Measurements from ENCODE around the gene MED13L.
A peak's percentile ranks its signal among the peaks of the same experiment; 100 is the strongest.

The MED13L gene

DNA sequence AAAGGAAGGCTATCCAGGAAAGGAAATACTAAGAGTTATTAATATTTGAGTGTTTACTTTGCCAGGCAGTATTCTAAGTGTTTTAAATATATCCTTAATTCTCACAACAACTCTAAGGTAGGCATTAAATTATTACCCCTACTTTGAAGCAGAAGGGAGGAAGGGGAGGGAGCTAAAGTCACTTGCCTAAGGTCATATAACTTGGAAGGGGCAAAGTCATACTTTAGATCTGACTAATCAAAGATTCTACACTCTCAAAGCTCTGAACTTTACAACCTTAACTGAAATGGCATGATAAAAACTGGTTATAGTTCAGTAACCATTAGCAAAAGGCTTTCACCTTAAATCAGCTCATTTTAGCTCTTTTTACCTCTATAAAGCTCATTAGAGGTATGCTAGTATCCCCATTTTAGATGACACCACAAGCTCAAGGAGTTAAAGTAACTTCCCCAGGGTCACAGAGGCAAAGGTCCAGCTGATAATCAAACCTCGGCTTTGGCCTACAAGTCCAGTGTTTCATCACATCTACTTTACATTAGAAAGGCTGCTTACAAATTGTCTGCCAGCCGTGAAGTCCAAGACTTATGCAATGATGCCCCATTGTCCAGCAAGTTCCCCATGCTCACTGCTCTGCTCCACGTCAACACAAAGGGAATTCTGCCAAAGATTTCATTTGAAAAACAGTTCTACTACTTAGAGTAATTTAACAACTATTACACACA lies 223.9 kb downstream of the MED13L start:
- DNase-seq (ENCODE audit: low spot score) = no peak
- no peak for TF ChIP-seq CTCF (IDR thresholded peaks at IDR 0.05; ENCODE audit: extremely low read depth, missing control alignments)

DNA sequence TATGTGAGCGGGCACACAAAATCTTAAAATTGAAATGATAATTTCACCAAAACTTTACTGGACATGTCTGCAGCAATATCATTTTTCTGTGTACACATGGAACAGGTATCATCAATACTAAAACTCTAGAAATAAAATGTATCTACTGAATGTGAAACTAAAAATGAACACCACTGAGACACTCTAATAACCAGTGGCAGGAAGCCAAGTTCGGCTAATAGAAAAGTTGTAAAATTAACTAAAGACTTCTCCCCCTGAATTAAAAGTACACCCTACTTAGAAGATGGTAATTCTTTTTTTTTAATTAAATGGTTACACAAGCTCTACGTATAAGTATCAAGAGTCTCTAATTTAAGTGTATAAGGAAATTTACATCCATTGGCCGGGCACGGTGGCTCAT lies 227.2 kb downstream of the MED13L start:
- DNase-seq (ENCODE audit: low spot score) = peak; percentile 15

DNA sequence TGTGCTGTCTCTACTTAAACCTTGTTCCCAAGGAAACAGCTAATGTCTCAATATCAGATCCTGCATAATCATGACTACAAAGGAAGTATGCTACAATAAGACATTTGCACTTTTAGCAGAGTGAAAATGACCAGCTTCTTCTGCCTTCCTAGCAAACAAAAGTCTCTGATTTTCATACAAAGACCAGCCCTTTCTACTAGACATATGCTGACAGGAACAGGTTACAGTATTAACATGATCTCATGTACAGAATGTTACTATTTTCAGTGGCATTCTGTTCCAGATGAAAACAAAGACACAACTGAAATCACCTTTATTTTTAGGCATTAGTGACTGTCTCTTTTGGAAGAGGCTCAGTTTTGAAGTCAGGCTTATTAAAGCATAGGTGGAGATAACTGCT lies 228.6 kb downstream of the MED13L start:
- DNase-seq (ENCODE audit: low spot score) = peak; percentile 18
- no peak for TF ChIP-seq CTCF (IDR thresholded peaks at IDR 0.05; ENCODE audit: extremely low read depth, missing control alignments)

More for the DNA sequence above, 227.2 kb downstream of the MED13L start:
- TF ChIP-seq CTCF (IDR thresholded peaks at IDR 0.05; ENCODE audit: extremely low read depth, missing control alignments) = no peak

- TF ChIP-seq CTCF (IDR thresholded peaks at IDR 0.05; ENCODE audit: extremely low read depth, missing control alignments) = no peak
- DNase-seq (ENCODE audit: low spot score) = no peak
These were observed 231.5 kb downstream of the MED13L start for GRCh38 chr12:116046039-116046438.

DNA sequence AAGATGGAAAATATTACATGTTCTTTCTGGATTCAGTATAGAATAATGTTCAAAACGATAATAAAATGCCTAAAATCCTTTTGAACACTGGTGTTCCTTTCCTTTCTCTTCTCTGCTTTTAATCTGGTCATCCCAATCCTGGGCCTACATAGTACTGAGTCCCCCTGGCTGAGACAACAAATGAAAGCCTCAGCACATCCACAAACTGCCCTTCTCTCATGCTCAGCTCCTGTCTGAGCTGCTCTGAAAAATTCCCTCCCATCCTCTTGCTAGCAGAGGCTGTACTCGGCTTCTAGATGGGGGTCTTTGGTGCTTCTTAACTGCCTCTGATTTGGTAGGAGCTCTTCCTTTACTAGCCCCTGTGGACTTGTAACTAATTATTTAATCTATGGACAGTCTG lies 232.3 kb downstream of the MED13L start:
- DNase-seq (ENCODE audit: low spot score) = no peak
- no peak for TF ChIP-seq CTCF (IDR thresholded peaks at IDR 0.05; ENCODE audit: extremely low read depth, missing control alignments)

GRCh38 chr12:116043659-116044535 lies 233.6 kb downstream of the MED13L start:
- no peak for TF ChIP-seq CTCF (IDR thresholded peaks at IDR 0.05; ENCODE audit: extremely low read depth, missing control alignments)
- no peak for DNase-seq (ENCODE audit: low spot score)

DNA sequence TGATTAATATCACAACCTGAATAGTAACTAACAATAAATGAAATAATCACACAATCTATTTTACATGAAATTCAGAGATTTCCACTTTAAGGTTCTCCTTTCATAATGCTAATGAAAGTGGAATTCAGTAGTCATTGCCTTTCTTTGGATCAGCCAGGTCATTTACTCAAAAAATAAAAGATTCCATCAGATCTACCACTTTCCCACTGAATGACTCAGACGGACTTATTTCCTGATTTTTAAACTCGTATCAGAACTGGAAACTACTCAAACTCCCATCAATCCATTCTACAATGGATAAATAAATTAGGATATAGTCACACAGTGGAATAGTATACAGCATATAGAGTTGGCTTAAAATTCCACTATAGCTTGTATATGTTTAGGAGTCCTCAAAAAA lies 237.1 kb downstream of the MED13L start:
- TF ChIP-seq CTCF (IDR thresholded peaks at IDR 0.05; ENCODE audit: extremely low read depth, missing control alignments) = no peak
- DNase-seq (ENCODE audit: low spot score) = no peak

Measured in GM20000 (cell line).